Fibroblast of skin of back (primary cell): ENCODE measurements around the gene ZFP36L1. TPM values are rescaled to one million over a fixed set of nuclear protein-coding genes. Genes with fewer than 3 reads are reported as not detected.

Experiments
- DNase-seq: peaks from one replicate; pipeline ENCODE4 v3.0.0-alpha.2; 2013
- polyA plus RNA-seq, 2 experiments: library from polyadenylated mRNA; unstranded; fragments of 120-200 nt; gene quantifications; one replicate each; pipeline ENCODE4 v1.2.1, GENCODE V29; 2013; ENCODE audit not compliant: insufficient read length in 2 of 2

The ZFP36L1 gene, protein sequence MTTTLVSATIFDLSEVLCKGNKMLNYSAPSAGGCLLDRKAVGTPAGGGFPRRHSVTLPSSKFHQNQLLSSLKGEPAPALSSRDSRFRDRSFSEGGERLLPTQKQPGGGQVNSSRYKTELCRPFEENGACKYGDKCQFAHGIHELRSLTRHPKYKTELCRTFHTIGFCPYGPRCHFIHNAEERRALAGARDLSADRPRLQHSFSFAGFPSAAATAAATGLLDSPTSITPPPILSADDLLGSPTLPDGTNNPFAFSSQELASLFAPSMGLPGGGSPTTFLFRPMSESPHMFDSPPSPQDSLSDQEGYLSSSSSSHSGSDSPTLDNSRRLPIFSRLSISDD
- polyA plus RNA-seq (2013, experiment 1 of 2; ENCODE audit: insufficient read length) = 54.4 TPM
- 45.4 TPM for polyA plus RNA-seq (2013, experiment 2 of 2; ENCODE audit: insufficient read length)

- DNase-seq = peak; percentile 94
Observed at GRCh38 chr14:68792979-68793733, at the start of gene ZFP36L1. Gene ZFP36L1, minus strand, starts transcription at chr14:68793067. Its CDS starts 129 bp downstream, at chr14:68792938.

- DNase-seq = no peak
Observed at GRCh38 chr14:68842298-68842697, 49.4 kb upstream of the ZFP36L1 start.

DNA sequence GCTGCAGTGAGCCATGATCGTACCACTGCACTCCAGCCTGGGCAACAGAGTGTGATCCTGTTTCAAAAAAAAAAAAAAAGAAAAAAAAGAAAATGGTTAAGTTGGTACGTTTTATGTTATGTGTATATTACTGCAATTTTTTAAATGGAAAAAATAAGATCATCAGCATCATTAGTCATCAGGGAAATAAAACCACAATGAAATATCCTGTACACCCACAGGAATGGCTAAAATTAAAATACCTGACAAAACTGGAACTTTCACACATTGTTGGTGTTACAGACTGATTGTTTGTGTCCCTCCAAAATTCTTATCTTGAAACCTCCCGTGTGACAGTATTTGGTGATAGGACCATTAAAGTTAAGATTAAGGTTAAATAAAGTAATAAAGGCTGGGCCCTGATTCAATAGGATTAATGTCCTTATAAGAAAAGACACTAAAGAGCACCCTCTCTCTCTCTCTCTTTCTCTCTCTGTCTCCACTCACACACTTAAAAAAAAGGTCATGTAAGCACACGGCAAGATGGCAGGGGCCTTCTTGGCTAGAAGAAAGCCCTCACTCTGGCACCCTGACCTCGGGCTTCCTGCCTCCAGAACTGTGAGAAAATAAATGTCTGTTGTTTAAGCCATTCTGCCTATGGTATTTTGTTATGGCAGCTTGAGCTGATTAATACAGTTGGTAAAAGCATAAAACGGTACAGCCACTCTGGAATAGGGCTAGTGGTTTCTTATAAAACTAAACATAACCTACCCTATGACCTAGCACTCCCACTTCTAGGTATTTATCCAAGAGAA, 48.3 kb upstream of the ZFP36L1 start:
- peak; percentile 56 for DNase-seq

DNA sequence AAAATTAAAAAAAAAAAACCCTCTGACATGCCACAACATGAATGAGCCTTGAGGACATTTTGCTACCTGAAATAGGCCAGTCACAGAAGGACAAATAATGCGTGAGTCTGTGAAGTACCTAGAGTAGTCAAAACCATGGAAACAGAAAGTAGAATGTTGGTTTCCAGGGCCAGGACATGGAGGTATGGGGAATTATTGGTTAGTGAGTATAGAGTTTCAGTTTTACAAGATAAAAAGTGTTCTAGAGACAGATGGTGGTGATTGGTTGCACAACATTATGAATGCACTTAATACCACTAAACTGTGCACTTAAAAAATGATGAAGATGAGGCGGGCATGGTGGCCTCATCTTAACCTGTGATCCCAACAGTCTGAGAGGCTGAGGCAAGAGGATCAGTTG, 47.6 kb upstream of the ZFP36L1 start:
- no peak for DNase-seq

- DNase-seq = no peak
Observed at GRCh38 chr14:68836082-68836481, 43.2 kb upstream of the ZFP36L1 start.

- DNase-seq = no peak
Observed at GRCh38 chr14:68834816-68835215, 41.9 kb upstream of the ZFP36L1 start.

GRCh38 chr14:68828698-68829097, 35.8 kb upstream of the ZFP36L1 start:
- no peak for DNase-seq

- no peak for DNase-seq
Observed at GRCh38 chr14:68825729-68826128, 32.9 kb upstream of the ZFP36L1 start.

DNA sequence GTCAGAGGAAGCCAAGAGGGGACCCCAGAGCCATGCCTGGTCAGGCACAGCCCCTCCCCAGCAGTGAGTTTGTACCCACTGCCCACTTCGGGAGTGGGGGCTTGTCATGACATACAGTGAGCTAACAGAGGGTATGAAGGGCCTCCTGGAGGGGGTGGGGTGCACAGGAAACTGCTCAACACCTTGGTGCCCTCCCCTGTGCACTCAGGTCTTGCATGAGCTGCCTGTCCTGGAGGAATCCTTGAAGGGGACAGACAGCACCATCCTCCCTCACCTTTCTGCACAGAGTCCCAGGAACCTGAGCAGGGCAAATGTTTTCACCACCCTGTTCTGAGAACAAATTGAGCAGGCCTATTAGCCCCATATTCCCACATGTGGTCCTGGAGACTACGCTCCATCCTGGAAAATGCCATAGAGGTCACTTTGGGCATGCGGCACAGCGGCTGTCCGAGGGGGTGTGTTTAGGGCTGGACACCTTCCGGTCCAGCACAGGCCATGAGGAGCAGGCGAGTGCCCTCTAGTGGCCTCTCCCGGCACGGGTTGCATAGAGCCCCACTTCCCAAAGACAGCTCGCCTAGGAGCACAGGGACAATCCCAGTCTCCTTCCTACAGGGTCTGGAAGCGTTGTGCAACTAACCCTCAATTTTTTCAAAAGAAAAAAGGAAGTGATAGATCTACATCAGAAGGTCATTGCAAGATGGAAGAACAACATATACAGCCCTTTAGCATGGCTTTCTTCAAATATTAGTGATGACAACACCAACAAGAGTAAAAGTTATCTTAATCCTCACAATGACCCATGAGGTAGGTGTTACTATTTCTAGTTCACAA, 31.9 kb upstream of the ZFP36L1 start:
- peak; percentile 67 for DNase-seq

- no peak for DNase-seq
Observed at GRCh38 chr14:68824207-68824516, 31.3 kb upstream of the ZFP36L1 start.

- no peak for DNase-seq
Observed at GRCh38 chr14:68823434-68824206, 30.8 kb upstream of the ZFP36L1 start.

- DNase-seq = no peak
Observed at GRCh38 chr14:68822926-68823325, 30.1 kb upstream of the ZFP36L1 start.

- DNase-seq = no peak
Observed at GRCh38 chr14:68822132-68822651, 29.3 kb upstream of the ZFP36L1 start.

GRCh38 chr14:68820999-68821683, 28.3 kb upstream of the ZFP36L1 start:
- no peak for DNase-seq

- DNase-seq = no peak
Observed at GRCh38 chr14:68820536-68820935, 27.7 kb upstream of the ZFP36L1 start.

GRCh38 chr14:68820119-68820518, 27.3 kb upstream of the ZFP36L1 start:
- no peak for DNase-seq

DNA sequence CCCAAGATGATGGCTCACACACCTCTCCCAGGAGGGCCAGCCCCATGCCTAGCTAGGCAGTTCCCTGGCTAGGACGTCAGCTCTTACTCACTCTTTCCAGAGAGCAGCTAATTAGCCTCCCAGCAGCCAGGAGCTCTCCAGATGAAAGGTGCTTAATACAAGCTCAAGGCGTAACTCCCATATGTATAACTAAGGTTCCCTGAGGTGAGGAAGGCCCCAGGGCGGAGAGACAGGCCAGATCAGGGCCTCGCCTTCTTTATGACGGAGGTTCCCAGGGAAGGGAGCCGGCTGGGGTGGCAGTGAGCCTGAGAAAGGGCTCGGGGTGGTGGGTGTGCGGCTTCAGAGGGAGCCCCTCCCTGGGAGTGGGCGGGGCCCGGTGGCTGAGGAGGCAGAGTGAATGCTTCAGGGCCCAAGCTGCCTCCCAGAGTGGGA, 26.4 kb upstream of the ZFP36L1 start:
- DNase-seq = peak; percentile 32

DNA sequence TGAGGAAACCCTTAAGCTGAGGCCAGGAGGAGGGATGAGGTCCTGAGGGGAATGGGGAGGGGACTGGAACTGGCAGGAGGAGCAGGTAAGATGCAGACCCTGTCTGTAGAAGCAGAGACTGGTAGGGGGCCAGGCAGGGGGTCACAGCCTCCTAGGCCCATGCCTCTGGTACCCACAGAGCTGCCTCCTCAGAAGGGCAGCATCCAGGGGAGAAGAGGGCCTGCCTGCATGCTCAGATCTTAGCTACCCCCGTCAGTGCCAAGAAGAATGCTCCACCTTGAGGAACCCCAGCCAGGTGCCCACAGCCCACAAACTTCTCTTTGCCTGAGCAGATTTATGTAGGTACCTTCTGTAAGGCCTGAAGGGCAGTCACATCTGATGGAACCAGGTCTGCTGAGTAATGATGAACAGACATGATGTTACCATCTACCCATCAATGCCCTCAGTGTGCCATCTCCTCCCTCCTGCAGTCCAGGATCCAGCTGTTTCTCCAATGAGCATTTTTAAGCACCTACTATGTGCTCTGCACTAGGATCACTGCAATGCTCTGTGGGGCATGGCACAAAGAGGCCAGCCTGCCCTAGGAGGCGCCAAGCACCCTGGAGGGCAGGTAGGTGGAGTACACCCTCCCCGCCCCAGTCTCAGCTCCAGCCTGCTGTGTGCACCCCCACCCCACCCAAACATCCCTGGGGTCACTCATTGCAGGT, 24.8 kb upstream of the ZFP36L1 start:
- no peak for DNase-seq

GRCh38 chr14:68816943-68817430, 24.1 kb upstream of the ZFP36L1 start:
- DNase-seq = no peak
